HG02870 (cell line): ENCODE results near the gene UBE3C.
"Not testable (repeated sequence)": the region's sequence is repeated elsewhere in the genome, so short reads cannot be mapped to it uniquely, and the experiment has no call there.

Source experiments
- ATAC-seq: cut with Tn5 transposase; IDR thresholded peaks from one replicate; pipeline ENCODE4 v1.9.1; 2021; ENCODE audit warnings: mild to moderate bottlenecking, moderate library complexity; ENCODE audit not compliant: unreplicated experiment

Gene UBE3C

DNA sequence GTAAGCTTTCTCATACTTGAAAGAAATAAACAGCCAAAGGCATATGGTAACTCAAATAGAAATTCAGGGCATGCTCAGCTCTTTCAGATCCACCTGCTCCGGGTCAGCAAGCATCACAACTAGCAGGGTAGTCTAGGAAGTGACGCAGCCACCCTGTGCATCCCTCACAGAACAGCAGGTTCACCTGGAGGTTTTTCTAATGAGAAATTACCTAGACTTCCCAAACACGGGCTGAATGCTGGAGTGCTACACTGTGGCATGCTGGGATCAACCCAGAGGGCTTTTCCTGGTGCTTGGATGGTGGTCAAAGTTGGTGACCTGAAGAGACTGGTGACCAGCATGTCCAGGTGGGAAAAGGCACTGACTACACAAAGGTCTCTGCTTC, 131.3 kb downstream of the UBE3C start:
- no peak for ATAC-seq

DNA sequence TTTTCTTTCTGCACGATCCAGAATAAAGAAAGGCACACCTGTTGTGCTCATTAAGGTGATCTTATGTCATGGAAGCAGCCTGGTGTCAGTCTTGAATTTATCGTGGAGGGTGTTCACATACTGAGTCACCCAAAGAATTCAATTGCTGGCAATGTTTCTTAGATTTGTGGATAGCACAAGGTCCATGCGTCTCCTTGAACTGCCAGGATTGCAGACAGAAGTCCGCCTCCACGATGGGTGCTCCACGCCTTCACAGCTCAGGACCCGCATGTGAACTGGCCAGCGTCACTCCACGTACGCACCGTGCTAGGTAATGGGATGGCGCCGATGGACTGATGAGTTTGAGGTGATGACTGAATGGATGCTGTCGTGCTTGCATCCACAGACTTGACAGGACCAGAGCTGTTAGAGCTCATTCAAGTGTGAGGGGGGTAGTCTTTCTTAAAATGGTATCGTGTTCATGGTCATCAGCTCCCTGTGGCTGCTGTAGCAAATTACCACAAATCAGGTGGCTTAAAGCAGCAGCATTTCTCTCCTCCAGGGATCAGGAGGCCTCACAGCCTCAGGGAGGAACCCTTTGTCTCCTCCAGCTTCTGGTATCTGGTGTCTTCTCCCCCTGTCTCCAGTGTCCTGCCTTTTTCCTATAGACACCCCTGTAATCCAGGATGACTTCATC, 132.7 kb downstream of the UBE3C start:
- no peak for ATAC-seq

DNA sequence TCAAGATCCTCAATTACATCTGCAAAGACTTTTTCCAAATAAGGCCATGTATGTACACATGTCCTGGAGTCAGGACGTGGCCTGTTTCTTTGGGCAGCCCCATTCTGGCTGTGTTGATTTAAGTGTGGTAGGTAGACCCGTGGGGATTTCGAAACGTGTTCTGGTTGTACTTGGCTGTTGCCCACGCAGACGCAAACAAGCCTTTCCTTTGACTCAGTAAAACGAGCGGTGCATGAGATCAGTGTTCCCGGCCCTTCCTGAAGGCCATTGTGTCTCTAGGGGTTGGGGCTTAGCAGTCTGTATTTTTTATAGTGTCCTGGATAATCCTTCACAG, 133.2 kb downstream of the UBE3C start:
- ATAC-seq = no peak

DNA sequence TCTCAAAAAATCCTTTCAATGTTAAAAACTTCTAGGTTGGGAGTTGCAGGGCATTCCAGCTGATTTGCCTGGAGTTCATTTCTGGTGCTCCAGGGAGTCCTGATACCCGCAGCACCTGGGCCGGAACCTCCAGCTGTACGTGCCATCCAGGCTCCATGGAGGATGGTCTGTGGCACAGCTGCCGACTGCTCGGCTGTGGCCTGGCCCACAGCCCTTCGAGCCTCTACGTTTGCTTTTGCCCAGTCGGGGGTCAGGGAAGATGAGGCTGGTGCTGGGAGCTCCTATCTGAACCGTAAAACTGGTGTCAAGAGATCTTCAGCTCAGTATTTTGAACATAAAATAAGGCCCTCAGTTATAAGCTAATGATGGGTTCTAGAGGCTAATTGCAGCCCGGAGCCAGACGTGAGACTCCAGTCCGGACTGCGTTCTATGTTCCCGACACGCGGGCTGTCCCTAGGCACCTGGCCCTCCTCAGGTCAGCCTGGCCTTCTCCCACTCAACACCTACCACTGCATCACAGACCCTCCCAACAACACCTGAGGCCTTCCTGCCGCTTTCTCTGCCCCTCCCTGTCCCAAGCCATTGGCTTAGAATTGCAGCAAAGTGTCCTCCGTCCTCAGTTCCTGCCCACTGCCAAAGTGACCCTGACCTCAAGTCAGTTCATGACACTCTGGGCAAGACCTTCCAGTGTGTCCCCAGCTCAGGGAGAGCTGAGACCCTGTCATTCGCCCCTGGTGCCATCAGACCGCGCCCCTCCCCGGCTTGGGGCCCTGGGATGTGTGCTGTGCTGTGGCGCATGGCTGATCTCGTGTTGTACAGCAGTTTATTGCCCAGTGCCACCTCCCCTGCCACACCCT, 133.9 kb downstream of the UBE3C start:
- ATAC-seq = no peak

- peak; percentile 70 for ATAC-seq
These were observed 134.7 kb downstream of the UBE3C start for GRCh38 chr7:157273208-157274093.

GRCh38 chr7:157274094-157274634, 135.4 kb downstream of the UBE3C start:
- not testable (repeated sequence) for ATAC-seq

GRCh38 chr7:157274991-157275427, 136.3 kb downstream of the UBE3C start:
- no peak for ATAC-seq

DNA sequence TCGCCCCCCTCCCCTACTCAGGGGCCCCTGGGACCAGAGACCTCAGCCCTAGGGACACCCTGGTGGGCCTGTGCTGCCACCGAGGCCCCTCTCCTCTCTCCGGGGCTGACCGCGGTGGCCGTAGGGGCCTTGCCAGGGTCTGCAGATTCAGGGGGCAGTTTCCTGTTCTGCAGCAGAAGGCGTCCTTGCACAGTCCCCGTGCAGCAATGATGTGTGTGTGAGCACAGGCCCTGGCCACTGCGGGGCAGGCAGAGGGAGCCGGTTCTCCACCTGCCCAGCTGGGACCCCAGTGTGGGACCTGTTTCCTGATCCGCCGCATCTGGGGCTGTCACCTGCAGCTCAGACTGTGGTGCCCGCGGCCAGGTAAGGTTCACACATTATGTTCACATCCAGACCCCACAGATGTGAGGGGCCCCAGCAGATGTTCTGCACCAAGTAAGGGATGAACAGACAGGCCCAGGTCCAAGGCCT, 137.4 kb downstream of the UBE3C start:
- ATAC-seq = no peak

- no peak for ATAC-seq
These were observed 138.2 kb downstream of the UBE3C start for GRCh38 chr7:157276731-157277562.

DNA sequence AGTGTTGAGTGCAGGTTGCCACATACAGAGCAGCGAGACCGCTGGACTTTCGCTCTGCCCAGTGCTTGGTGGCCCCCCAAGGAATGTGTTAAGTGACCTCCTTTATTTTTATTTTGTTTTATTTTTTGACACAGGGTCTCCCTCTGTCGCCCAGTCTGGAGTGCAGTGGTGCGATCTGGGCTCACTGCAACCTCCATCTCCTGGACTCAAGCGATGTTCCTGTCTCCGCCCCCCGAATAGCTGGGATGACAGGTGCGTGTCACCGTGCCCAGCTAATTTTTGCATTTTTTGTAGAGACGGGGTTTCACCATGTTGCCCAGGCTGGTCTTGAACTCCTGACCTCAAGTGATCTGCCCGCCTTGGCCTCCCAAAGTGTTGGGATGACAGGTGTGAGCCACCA, 138.8 kb downstream of the UBE3C start:
- not testable (repeated sequence) for ATAC-seq

GRCh38 chr7:157278167-157278790, 139.6 kb downstream of the UBE3C start:
- ATAC-seq = no peak

DNA sequence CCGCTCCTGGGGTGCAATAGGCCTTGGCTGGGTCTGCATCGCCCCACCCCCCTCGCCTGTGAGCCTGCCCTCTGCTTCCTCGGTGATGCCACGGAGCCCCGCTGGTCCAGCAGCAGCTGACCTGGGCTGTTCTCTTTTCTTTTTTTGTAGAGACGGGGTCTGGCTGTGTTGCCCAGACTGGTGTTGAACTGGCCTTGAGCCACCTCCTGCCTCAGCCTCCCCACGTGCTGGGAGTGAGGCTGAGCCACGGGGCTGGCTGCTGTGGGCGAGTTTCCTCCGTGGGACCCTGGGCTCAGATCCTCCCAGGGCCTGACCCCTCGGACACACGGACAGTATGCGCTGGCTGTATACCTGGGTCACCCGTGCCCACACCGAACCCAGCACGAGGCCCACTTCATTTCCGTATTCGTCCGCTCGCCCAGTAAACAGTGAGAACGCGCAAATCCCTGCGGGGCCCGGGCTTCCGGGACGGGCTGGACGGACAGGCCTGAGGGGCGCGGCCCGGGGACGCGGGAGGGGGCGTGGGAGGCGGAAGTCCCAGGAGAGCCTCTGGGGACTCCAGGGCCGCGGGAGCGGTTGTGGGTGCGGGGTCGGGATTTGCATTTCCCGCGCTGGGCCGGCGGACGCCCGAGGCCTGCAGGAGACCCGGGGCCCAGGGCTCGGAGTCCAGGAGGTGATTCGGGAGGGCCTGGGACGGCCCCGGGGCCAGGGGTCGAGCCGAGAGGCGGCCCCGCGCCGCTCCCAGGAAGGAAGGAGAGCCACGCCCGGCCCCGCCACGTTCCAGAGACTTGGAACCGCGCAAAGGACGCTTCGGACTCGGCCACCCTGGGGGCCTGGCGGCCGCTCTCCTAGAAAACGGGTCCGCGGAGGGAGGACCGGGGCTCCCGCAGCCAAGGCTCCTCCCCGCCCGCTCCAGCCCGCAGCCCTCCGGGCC, 140.3 kb downstream of the UBE3C start:
- no peak for ATAC-seq

- no peak for ATAC-seq
These were observed 141.1 kb downstream of the UBE3C start for GRCh38 chr7:157279741-157280215.

- no peak for ATAC-seq
These were observed 141.6 kb downstream of the UBE3C start for GRCh38 chr7:157280216-157280841.

DNA sequence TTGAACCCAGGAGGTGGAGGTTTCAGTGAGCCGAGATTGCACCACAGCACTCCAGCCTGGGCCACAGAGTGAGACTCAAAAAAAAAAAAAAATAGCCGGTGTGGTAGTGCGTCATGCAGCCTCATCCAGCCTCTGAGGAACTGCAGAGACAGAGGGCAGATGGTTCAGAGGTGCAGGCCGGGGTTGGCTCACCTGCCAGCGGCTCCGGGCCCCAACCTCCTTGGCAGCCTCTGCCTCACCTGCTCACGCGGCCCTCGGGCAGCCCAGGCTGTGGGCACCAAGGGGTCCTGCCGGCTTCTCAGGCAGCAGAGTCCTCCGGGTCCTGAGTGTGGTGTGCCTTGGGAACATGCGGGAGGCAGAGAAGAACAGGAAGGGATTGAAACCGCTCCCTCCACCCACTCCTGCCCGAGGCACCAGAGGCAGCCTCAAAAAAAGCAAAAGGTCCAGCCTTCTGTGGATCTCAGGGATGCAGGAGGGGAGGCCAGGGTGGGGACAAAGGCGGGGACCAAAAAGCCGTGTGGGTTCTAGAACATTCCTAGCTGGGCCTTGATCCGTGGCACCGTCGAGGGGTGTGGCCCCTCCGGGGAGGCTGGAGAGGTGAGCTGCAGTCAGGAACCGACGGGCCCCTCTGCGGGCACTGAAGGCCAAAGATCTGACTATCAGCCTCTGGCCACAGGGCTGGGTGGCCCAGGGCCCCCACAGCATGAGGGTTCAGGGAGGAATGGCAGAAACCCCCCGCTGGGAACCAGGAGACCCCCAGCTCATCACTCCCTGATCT, 142.7 kb downstream of the UBE3C start:
- ATAC-seq = no peak

GRCh38 chr7:157282141-157282801, 143.5 kb downstream of the UBE3C start:
- ATAC-seq = no peak
